GM13976 (cell line): ENCODE measurements around the gene MUC4.

Experiments
- DNase-seq: peaks from one replicate; pipeline ENCODE4 v3.0.0; 2012; ENCODE audit warnings: low spot score
- CTCF ChIP-seq: IDR thresholded peaks from 2 replicates; pipeline ENCODE4 v1.5.1; 2012; ENCODE audit warnings: borderline replicate concordance, mild to moderate bottlenecking; ENCODE audit not compliant: insufficient read depth; ENCODE audit errors: extremely low read depth, missing control alignments, control extremely low read depth
- in situ Hi-C: fragments of 300-500 bp; cut with MboI; formaldehyde crosslinking; loops from one replicate; pipeline ENCODE4 v1.12.0; 2022; ENCODE audit warnings: low sequenced_read_pairs, mixed read lengths, inconsistent platforms; ENCODE audit not compliant: unreplicated experiment

Gene MUC4

GRCh38 chr3:195700319-195700718, 111.4 kb downstream of the MUC4 start:
- no peak for TF ChIP-seq CTCF
- in situ Hi-C loops = no loop called here
- no peak for DNase-seq

- in situ Hi-C loops = no loop called here
- no peak for TF ChIP-seq CTCF
- DNase-seq = no peak
Measured at GRCh38 chr3:195699860-195700259, 111.9 kb downstream of the MUC4 start.

- in situ Hi-C loops = no loop called here
- DNase-seq = no peak
- no peak for TF ChIP-seq CTCF
Measured at GRCh38 chr3:195699388-195699771, 112.3 kb downstream of the MUC4 start.

GRCh38 chr3:195698647-195699387, 112.9 kb downstream of the MUC4 start:
- no peak for DNase-seq
- in situ Hi-C loops = no loop called here
- TF ChIP-seq CTCF = no peak

GRCh38 chr3:195698325-195698646, 113.4 kb downstream of the MUC4 start:
- TF ChIP-seq CTCF = no peak
- no peak for DNase-seq
- in situ Hi-C loops = no loop called here

- in situ Hi-C loops = no loop called here
- DNase-seq = no peak
Measured at GRCh38 chr3:195697582-195698324, 114.0 kb downstream of the MUC4 start.

More at GRCh38 chr3:195697582-195698324, 114.0 kb downstream of the MUC4 start:
- TF ChIP-seq CTCF = no peak
